Activated CD8-positive, alpha-beta memory T cell treated with anti-CD3 and anti-CD28 coated beads, Interleukin-2, amount 50 U/mL, for 1 hour (primary cell): ENCODE measurements around the gene COL4A2.

ENCODE experiments used
- DNase-seq: peaks from one replicate; pipeline ENCODE4 v3.0.0-alpha.2; 2020; ENCODE audit errors: extremely low read depth

COL4A2 gene

DNA sequence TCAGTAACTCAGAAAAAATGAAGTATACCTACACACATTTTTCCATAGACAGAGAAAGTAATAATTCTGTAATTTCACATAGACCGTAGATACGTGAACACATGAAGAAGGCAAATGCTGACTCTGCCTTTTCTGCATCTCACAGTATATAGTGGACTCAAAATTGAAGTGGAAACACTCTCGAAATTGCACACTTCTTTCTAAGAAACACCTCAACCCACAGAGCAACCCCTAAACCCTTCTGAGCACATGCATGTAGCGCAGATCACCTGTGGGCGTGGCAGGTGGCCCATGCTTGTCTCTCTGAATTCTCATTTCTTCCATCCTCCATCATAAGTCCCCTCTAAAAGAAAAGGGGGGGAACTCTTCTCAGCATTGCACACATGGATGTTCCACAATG lies 34.9 kb upstream of the COL4A2 start:
- no peak for DNase-seq

DNA sequence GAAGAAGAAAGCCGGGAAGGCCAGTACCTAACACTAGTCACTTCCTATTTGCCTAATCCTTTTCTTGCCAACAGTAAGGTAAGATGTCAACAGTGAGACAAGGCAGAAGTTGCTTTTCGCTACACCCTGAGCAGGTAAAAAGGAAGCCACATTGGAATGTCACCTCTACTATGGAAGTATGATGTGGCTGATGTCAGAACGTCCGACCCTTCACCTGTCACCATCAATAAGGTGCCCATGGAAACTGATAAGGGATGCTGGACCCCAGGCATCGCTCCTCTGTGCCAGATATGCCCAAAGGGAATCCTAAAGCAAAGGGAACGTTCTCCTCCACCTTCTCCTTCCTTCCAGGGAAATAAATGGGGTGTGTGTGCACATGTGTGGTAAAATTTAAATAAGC lies 34.4 kb upstream of the COL4A2 start:
- no peak for DNase-seq

DNA sequence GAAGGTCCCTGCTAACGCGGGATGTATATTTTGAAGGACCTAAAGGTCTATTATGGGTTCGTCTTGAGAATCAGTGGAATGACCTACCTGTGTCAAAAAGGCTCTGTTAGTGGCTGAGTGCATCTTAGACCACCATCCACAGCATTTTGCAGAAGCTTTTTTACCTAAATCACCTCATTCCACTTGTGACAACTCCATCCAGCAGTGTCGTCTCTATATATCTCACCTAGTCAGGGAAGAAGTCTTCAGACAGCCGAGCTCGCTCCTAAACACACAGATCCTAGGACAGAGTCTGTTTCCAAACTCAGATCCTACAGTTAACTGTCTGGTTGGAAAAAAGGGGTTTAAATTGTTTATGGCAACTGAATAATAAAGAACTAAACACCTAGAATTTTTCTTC lies 33.8 kb upstream of the COL4A2 start:
- DNase-seq = no peak

DNA sequence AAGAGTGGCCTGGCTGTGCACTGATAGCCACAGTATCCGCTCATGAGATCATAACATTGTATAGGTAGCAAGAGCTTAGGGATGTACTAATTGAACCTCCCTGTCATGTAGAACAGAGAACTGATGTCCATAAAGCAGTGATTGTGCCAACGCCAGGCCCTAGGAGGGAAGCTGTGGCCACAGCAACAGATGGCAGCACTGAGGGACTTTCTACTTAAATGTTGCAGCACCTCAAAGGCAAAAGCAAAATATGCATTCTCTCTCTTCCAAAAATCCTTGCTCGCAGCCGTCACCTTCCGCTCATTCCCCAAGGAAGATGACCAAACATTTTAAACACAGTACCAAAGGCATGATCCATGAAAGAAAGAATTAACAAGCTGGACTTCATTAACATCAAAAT lies 32.4 kb upstream of the COL4A2 start:
- no peak for DNase-seq

DNA sequence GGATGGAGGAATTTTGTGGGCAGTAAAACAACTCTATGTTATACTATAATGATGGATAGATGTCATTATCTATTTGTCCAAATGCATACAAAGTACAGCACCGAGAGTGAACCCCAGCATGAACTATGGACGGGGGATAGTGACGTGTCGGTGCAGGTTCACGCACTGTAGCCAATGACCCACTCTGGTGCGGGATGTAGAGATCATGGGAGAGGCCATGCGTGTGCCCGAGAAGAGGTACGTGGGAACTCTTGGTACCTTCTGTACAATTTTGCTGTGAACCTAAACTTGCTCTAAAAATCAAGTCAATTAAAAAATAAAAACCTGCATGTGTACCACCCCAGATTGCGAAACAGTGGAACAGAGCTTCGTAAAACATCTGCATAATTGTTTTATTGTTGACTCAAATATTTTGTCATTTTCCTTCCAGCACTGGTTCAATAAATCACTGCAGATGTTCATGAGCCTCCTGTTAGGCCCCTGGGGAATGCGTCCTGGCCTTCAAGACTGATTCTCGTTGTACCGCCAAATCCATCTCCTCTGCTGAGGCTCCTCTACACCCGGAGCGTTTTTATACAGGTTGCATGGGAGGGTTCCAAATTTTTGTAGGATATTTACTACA lies 31.0 kb upstream of the COL4A2 start:
- no peak for DNase-seq

DNA sequence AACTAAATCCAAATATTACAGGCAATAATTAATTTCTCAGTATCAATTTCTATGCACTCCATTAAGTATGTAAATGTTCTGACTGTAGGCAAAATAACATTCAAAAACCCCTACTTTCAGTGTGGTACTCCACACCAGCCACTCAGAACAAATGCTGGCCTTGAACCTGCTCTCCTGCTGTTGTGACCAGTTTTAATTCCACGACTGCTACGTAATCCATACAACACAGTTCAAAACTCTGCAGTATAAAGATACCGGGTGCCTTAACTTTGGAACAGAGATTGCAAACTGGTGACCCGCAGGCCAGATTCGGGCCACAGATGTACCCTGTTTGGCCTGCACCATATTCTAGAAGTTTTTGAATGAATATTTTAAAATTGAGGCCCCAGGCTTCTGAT lies 30.5 kb upstream of the COL4A2 start:
- no peak for DNase-seq

DNA sequence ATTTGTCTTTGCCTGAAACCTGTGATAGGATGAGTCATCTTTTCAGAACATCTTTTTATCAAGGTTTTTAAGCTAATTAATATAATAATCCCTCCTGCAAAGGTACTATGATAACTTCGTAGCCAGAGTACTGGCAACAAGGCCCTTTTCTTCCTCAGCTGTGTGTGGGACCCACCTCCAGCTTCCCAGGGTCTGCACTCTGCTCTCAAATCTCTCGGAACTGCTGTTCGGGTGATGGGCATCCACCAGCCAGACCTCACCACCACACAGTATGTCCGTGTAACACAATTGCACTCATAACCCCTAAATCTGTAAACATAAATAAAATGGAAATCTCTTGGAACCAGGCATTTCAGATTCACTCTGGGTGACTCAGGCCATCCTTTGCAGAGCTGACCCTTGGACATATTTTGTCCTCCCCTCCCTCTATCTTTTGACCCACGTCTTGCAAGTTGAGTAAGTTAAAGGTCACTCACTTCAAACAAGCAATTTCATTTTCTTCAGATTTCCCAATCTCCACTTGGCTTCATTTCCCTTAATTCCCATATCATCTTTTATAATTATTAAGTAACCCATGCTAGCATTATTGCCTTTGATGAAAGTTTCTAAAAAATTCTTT lies 29.6 kb upstream of the COL4A2 start:
- DNase-seq = no peak

DNA sequence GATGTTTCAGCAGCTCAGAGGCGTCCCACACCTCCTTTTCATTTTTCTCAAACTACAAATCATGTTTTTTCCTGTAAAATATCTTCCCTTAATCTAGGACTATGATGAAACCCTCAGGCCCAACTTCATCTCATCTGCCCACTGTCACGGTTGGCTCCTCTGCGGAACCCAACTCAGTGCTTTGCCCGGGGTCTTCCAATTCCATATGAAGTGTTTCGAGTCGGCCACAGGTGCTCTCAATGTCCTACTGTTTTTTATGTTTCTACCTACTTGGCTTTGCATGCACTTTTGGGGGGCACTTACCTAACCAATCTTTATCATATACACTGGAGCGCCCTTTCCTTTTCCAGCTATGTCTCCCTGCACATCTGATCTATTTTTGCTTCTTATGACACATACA lies 28.2 kb upstream of the COL4A2 start:
- DNase-seq = no peak

DNA sequence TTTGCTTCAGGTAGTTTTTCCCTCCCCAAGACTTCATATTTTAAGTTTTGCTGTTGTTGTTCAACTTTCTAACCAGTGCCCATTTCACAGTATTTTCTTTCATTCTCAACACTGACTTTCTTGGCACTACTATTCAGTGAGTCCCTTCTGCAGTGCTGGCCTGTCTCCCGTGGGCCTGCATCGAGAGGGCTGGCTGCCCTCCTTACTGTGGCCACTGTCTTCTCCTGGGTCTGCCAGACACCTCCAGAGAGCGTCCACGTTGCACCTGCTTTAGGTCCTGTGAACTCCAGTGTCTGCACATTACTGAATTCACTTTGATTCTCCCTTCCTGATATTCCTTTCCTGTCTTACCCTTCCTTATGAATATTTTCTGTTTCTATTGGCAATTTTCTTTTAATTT lies 27.4 kb upstream of the COL4A2 start:
- DNase-seq = no peak

DNA sequence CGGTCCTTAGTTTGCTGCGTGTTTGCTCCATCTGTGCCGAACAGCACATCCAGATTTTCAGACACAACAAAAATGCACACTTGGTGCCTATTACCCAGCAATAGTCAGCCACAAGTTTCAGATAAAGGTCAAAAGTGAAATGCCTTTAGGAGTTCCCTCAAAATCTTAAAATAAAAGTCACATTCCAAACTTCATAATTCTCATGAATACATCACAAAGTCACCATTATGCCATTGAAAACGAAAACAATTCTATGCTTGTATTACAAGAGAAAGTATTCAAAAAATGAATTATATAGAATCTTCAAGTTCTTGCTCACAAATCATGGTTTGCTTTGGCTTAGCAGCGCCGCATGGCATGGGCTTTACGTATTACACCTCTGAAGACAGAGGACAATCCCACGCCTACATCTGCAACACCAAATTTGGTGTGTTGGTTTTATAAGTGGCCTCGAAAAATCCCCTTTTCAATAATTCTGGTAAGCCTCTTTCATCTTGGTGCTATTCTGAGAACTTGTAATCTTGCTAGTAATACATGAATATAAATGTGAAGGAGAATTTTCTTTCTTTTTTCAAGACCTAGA lies 26.8 kb upstream of the COL4A2 start:
- no peak for DNase-seq

DNA sequence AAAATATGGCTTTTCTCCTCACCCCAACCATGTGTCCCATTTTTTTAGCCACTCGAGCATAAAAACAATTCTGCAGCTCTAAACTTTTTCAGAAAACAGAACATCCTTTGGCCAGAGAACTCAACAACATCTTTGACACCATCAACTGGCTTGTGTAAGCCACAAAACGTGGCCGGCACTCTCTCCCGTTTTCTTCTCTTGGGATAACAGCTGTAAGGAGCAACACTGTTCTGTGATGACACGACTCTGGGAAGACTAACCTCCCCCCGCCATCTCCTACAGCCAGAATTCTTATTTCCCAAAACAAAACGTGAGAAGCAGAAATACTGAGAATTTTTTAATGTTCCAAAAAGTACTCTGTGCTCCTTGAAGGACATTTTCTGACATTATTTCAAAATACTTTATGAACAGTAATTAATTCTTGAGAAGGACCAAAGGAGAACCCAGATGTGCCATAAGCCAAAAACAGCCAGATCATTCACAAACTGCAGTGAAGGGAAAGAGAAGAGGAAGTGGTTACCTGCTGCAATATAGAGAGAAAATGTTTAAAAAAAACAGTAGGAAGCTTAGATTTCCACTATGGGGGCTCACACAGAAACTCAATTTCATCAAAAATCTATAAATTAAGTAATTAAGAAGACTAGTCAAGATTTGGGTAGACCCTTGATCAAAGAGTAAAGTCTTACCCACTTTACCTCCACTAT lies 25.9 kb upstream of the COL4A2 start:
- no peak for DNase-seq

DNA sequence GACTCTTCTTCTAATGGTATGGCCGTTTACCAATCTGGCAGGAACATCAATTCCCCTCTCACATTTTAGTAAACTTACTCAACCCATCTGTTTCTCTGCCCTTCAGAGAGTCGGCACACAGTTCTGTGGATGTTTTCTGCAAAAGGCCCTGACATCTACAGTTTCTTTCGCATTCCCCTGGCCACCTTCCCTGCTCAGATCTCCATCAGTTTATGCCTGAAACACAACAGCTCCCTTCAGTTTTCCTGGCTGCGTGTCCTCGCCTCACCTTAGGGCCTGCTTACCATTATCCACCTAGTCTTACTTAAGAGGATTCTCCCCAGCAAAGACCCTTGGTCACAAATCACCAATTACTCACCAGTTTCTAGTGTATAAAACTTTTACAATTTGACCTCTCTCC lies 25.3 kb upstream of the COL4A2 start:
- DNase-seq = no peak

DNA sequence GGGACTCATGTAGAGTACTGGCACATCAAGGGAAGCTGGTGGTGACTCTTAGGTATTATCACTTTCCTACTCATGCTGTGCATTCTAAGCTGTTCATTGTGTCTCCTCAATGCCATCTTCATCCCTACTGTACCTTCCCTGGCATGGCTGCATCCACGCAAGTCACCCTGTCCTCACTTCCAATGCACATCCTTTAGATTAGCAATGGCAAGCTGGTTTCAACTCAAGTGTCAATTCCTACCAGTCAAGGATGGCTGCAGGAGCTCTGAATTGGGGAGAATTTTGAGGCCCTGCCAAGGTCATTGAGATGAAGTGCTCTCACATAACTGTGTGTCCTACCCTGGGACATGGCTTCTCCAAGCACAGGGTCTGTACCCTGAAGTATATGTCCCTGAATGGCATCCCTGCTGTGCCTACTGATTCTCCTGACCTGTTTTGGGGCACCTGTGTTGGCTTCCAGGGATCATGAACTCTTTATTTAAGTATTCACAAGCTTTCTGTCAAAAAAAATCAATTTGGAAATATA lies 24.7 kb upstream of the COL4A2 start:
- no peak for DNase-seq

DNA sequence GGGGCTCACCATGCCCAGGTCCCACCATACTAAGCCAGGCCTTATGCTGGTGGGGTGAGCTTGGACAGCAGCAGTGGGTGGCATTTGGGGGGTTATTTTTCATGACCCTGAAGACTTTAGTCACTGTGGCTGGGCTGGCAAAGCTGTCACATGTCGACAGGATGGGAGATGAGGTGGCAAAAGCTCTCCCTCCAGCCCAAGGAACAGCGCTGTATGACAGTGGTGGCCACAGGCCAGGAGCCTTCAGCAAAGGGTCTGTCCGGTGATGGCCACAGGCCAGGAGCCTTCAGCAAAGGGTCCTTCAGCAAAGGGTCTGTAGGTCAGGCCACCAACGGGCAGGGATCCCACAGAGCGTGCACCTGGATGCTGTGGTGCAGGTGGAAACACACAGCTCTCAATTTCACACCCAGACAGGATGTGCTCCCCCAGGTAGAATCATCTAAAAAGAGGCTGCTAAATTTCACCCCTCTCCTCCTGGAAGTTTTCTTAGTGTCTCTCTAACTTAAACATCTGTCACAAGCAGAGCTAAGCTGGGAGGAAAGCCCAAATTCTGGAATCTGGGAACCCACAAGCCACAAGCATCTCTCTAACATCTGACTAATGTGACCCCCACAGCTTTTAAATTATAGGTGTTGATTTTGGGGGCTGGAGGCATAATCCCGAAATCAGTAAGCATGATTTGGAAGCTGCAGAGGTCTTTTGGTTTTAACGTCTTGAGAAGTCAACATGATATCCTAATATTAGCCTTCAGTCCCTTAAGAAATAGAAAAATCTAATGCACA lies 23.2 kb upstream of the COL4A2 start:
- no peak for DNase-seq

DNA sequence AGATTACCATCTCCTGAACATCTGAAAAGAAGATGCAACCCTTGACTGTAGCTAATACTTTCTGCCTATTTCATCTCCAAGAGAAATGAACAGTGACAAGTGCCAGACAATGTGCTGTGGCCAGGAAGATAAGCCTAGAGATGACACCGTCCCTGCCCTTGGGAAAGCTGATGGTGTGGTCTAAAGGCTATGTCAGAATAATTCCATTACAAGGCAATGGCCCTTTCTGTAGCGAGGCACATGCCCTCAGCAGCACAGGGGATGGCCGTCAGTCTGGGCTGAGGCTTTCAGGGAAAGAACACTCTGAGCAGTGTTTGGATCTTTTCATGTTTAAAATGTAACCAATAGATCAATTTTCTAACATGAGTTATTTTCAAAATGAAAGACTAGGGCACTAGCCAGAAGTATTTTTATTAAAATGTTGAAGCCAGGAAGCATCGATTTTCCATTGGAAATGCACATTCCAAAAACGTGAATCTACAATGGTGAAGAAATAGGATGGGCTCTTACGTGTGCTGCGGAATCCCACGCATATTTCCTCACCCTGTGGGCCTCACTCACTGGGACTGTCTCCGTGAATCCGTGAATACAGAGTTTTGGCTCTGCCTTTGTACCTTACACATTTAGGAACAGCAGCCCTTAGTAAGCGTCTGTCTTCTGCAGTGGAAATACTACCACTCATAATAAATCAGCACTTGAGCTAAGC lies 22.2 kb upstream of the COL4A2 start:
- no peak for DNase-seq

DNA sequence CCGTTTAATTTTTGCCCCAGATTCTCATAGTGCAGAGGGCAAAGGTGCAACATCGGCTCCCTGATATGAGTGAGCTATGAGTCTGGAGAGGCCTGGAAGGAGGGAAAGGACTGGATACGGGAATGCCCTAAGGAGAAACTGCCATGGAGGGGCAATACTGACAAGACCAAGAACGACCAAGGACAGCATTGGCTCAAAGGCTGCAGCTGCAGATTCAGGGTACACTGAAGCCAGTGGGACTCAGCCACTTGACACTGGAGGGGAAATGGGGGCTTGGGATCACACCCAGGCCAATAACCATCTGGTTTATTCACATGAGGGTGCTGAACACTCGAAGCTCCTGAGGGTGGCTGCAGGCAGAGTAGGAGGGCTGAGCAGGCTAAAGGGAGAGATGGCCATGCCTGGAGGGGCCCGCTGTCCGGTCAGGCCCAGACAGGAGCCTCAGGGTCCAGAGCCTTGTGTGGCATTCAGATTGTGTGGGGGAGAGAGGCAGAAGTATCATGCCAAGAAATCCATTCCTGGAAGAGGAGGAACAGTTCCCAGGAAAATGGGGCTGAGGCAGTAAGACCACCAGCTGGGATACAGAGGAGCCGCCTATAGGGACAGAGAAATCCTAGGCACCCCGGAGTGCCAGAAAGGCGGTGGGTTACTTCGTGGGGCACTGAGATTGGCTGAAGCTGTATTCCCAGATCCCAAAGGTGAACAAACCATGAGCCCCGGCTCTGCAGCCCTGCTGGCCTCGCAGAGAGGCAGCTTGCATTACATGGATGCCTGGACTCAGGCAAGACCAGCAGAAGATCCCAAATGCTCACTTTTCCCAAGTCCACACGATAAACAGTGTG lies 20.9 kb upstream of the COL4A2 start:
- DNase-seq = no peak

DNA sequence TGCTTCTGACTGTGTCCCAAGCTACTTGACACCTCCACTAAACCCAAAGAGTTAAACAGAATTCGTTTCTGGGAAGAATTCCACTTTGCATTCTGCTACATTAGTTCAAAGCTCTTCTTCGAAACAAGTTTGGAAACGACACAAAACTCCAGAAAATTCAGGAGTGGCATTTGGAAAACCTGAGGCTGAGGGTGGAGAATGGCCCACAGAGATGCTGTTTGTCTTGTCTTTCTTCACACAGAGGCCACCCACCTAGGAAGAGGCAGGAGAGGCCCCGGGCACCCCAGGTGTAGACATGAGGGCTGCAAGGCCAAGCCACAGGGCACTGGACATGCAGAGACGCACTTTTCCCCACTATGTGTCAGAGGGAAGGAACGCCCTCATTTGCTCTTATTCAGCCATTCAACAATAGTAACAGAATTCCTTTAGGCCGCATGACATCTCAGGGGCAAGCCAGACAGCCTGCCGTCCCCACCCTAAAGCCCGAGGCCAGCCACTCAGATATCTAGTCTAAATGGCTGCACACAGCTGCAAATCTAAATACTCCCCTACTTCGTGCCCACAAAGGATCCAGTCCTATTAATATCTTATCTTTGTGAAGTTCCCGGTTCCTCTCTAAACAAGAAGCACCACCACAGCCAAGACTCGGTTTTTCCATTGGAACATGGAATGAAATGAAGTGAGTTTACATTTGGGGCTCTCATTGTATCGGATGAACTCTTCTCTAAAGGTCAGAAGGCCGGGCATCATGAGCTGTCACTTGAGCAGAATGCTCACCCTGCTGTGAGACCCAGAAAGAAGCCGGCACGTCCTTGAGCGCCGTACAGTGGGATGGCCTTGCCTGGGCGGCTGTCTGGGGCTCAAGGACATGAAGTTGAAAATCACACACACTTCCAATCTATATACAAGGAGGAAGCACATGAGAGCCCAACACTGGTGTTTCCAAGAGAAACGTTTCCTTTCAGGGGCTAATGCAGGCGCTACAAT lies 20.0 kb upstream of the COL4A2 start:
- no peak for DNase-seq

DNA sequence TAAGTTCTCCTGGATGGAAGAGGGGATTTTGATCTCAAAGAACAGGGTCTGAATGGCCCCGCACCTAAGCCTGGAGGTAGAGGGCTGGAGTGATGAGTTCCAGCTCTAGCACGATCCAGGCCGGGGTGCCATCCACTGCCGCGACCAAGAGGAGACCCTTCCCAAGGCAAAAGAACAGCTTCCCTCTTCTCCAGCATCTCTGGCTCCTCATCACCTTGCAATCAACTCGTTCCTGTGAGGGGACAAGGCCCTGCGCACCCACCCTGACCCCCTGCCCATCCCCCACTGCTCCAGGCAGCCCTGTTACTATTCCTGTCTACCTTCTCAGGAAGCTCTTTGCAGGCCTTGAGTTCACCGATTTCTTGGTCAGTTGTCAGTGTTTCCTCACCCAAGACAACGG lies 17.9 kb upstream of the COL4A2 start:
- DNase-seq = no peak

DNA sequence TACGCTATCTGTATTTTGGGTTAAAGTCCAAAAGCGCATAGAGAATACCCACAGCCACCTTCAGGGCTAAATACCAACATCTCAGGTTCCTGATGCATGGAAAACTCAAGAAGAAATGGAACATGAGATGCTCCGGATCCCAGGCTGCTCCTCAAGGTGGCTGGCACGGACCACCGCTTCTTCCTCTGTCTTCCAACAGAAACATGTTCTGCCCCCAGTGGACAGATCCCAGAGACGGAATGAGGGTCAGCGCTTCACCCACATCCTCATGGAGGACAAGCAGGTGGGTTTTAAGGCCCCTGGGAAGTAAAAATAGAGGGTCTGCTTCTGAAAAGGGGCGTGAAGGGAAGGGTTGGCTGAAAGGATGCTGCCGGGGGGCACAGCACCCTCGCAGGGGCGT lies 17.4 kb upstream of the COL4A2 start:
- DNase-seq = no peak
